B cell (primary cell): ENCODE results near the gene KCNH1. TPM values are rescaled to one million over a fixed set of nuclear protein-coding genes. Genes with fewer than 3 reads are reported as not detected.

ENCODE experiments used
- ATAC-seq: fragments of 200-7000 bp; cut with Tn5 transposase; one replicate; pipeline ENCODE4 v1.10.0; 2021; ENCODE audit warnings: low read depth, mild to moderate bottlenecking, moderate number of reproducible peaks, moderate library complexity
- CTCF ChIA-PET: fragments of 350-600 bp; sonication (Branson Sonifier 250); formaldehyde crosslinking; loops from one replicate; lab custom pipeline; 2021; ENCODE audit warnings: antibody characterized with exemption, inconsistent platforms; lab: Charles Lee
- POLR2A ChIA-PET: fragments of 350-600 bp; sonication (Branson Sonifier 250); formaldehyde crosslinking; loops from one replicate; lab custom pipeline; 2021; ENCODE audit warnings: antibody characterized with exemption; lab: Charles Lee
- DNase-seq: peaks from one replicate; pipeline ENCODE4 v3.0.0; 2013
- H2AFZ ChIP-seq: 2 replicates; pipeline ENCODE4 v1.6.1; 2012; ENCODE audit warnings: mild to moderate bottlenecking, low read depth, low read length; ENCODE audit not compliant: insufficient read depth, poor library complexity, severe bottlenecking
- H3K27ac ChIP-seq, 2 donors: 1 replicate in 1 of 2; 2 replicates in 1 of 2; pipeline ENCODE4 v1.5.1; 2012 to 2013; ENCODE audit warnings: low read length in 2 of 2, mild to moderate bottlenecking in 2 of 2, moderate library complexity in 1 of 2
- H3K27me3 ChIP-seq, 4 experiments: fragments of 200-600 bp in 1 of 4; sonication (generic) in 1 of 4; replicated peaks in 1 of 4; 1 replicate in 2 of 4; 2 replicates in 2 of 4; pipeline versions ENCODE4 v1.6.1 to v1.7.0; 2013 to 2016; ENCODE audit warnings: low read length in 3 of 4, mild to moderate bottlenecking in 2 of 4, mixed read lengths in 1 of 4, moderate library complexity in 1 of 4; ENCODE audit not compliant: insufficient read depth in 4 of 4, control insufficient read depth in 3 of 4; ENCODE audit errors: control extremely low read depth in 1 of 4
- H3K36me3 ChIP-seq, 2 experiments: replicated peaks in 1 of 2; 1 replicate in 1 of 2; 2 replicates in 1 of 2; pipeline versions ENCODE4 v1.6.1 to v1.7.1; 2013; ENCODE audit warnings: low read length in 1 of 2; ENCODE audit not compliant: insufficient read depth in 2 of 2, control insufficient read depth in 1 of 2; ENCODE audit errors: control extremely low read depth in 1 of 2, extremely low read depth in 1 of 2
- H3K4me1 ChIP-seq, 2 donors: fragments of 200-600 bp in 1 of 2; sonication (generic) in 1 of 2; 1 replicate in 1 of 2; 2 replicates in 1 of 2; pipeline versions ENCODE4 v1.5.1 to v1.6.1; 2013 to 2017; ENCODE audit warnings: low read length in 2 of 2; ENCODE audit not compliant: control insufficient read depth in 2 of 2, insufficient read depth in 2 of 2
- H3K4me2 ChIP-seq: replicated peaks from 2 replicates; pipeline ENCODE3; 2012; ENCODE audit warnings: mild to moderate bottlenecking, low read depth, low read length; ENCODE audit not compliant: poor library complexity, severe bottlenecking
- H3K4me3 ChIP-seq, 5 experiments: fragments of 200-600 bp in 1 of 5; sonication (generic) in 1 of 5; 1 replicate in 3 of 5; 2 replicates in 2 of 5; pipeline versions ENCODE4 v1.5.1 to v1.7.0; 2011 to 2016; ENCODE audit warnings: low read length in 4 of 5, mild to moderate bottlenecking in 4 of 5, low read depth in 2 of 5, control low read depth in 1 of 5, moderate library complexity in 1 of 5; ENCODE audit not compliant: insufficient read depth in 1 of 5; ENCODE audit errors: control extremely low read depth in 1 of 5, extremely low read depth in 1 of 5
- H3K79me2 ChIP-seq: fragments of 200-600 bp; sonication (generic); one replicate; pipeline ENCODE4 v1.6.0; 2016; ENCODE audit warnings: low read length; ENCODE audit not compliant: control insufficient read depth, insufficient read depth
- H3K9ac ChIP-seq: fragments of 200-600 bp; sonication (generic); 2 replicates; pipeline ENCODE4 v1.6.1; 2017; ENCODE audit warnings: mild to moderate bottlenecking, low read length, moderate library complexity
- H3K9me3 ChIP-seq, 3 donors: one replicate each; pipeline versions ENCODE4 v1.6.1 to v1.7.1; 2013; ENCODE audit warnings: low read length in 2 of 3; ENCODE audit not compliant: control insufficient read depth in 2 of 3, insufficient read depth in 1 of 3; ENCODE audit errors: control extremely low read depth in 1 of 3
- H4K20me1 ChIP-seq: 2 replicates; pipeline ENCODE4 v1.6.0; 2012; ENCODE audit warnings: mild to moderate bottlenecking, low read length; ENCODE audit not compliant: insufficient read depth, control insufficient read depth, poor library complexity, severe bottlenecking
- H3K27ac Mint-ChIP-seq: one replicate; pipeline ENCODE4 v1.8.0; 2021; ENCODE audit warnings: mixed read lengths
- H3K27me3 Mint-ChIP-seq: one replicate; pipeline ENCODE4 v1.8.0; 2021; ENCODE audit warnings: mixed read lengths
- H3K4me1 Mint-ChIP-seq: one replicate; pipeline ENCODE4 v1.8.0; 2021; ENCODE audit warnings: mixed read lengths
- H3K4me3 Mint-ChIP-seq: one replicate; pipeline ENCODE4 v1.8.0; 2021; ENCODE audit warnings: mixed read lengths
- H3K9me3 Mint-ChIP-seq: one replicate; pipeline ENCODE4 v1.8.0; 2022; ENCODE audit warnings: mixed read lengths; ENCODE audit not compliant: insufficient read depth
- EZH2 ChIP-seq: IDR thresholded peaks from 2 replicates; pipeline ENCODE4 v1.6.1; 2012; ENCODE audit warnings: borderline replicate concordance, low read depth, mild to moderate bottlenecking, moderate library complexity, low read length; ENCODE audit not compliant: insufficient read depth, poor library complexity, severe bottlenecking
- WGBS: methylation state at CpG from one replicate; pipeline ENCODE4 v1.1.5; 2013; ENCODE audit warnings: missing lambda C conversion rate; ENCODE audit not compliant: insufficient coverage; 5-methylcytosine and 5-hydroxymethylcytosine counted together
- intact Hi-C: fragments of 100-400 bp; cut with micrococcal nuclease; formaldehyde crosslinking; loops from one replicate; pipeline ENCODE4 v1.10.0; 2022
- polyA plus RNA-seq: library from polyadenylated mRNA; depleted of rRNA; stranded (reverse); fragments of >200 nt; gene quantifications from 2 replicates; pipeline ENCODE4 v1.2.3, GENCODE V29; 2012
- total RNA-seq, 2 donors: library from RNA; stranded (reverse); fragments of 120-200 nt in 1 of 2; gene quantifications; 1 replicate in 1 of 2; 2 replicates in 1 of 2; pipeline versions ENCODE4 v1.2.3 to v1.2.4, GENCODE V29; 2013 to 2022
- TF ChIP-seq, protein P1 (sequence below): fragments of 200-600 bp; IDR thresholded peaks from one replicate; pipeline ENCODE4 v1.8.0; 2022; ENCODE audit warnings: antibody characterized with exemption, mild to moderate bottlenecking

KCNH1 gene
- total and polyA plus RNA-seq, 2 donors (not counting 1 experiment from before 2014, with no cell fraction given) = not detected

DNA sequence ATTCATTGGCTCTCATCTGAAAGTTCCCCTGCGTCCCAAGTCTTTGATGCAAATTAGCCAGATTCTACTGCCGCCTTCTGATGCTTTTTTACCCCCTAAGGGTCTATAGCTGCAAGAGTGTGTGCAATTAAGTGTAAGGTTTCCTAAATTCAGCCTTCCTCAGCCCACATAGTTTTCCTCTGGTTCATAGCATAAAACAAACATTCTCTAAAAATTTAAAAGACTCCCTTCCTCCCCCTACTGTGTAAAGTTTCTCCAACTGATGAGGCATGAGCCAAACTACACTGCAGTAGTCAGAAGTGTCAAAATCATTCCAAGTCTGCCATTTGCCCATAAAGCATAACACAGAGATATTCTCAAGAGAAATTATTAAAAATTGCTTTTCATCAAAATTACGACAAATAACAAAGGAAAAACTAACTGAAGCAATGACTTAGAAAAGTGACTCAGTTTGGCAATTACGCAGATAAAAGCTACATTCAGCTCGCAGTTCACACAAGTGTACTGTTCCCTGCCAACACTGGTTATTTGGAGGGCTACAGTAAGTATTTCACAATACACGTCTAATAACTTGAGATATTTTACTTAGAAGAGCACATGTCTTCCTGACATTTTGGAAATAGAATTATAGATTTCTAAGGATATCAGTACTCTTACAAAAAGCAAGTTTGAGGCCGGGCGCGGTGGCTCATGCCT, 15.4 kb downstream of the KCNH1 start:
- 94% methylated on average over 6 of the region's 9 CpGs for WGBS
- H3K27me3 ChIP-seq = peaks cover 0 to 8% (median 2%) of the 10 kb centered on the region in 4 experiments
- no peak overlapping the region for H3K27ac ChIP-seq
- H3K9me3 Mint-ChIP-seq = no peaks in the 10 kb centered on the region
- ChIA-PET POLR2A (no interaction called here), CTCF (no interaction called here)
- no peaks in the 10 kb centered on the region for H3K79me2 ChIP-seq
- H3K27ac Mint-ChIP-seq = no peak overlapping the region
- no peaks in the 10 kb centered on the region for H4K20me1 ChIP-seq
- no peak for DNase-seq
- intact Hi-C loops = no loop called here
- no peaks in the 10 kb centered on the region for H3K9me3 ChIP-seq
- H3K4me1 ChIP-seq = no peaks in the 10 kb centered on the region
- H3K27me3 Mint-ChIP-seq = peaks cover 45% of the 10 kb centered on the region
- TF ChIP-seq, protein P1, sequence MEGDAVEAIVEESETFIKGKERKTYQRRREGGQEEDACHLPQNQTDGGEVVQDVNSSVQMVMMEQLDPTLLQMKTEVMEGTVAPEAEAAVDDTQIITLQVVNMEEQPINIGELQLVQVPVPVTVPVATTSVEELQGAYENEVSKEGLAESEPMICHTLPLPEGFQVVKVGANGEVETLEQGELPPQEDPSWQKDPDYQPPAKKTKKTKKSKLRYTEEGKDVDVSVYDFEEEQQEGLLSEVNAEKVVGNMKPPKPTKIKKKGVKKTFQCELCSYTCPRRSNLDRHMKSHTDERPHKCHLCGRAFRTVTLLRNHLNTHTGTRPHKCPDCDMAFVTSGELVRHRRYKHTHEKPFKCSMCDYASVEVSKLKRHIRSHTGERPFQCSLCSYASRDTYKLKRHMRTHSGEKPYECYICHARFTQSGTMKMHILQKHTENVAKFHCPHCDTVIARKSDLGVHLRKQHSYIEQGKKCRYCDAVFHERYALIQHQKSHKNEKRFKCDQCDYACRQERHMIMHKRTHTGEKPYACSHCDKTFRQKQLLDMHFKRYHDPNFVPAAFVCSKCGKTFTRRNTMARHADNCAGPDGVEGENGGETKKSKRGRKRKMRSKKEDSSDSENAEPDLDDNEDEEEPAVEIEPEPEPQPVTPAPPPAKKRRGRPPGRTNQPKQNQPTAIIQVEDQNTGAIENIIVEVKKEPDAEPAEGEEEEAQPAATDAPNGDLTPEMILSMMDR = no peak
- TF ChIP-seq EZH2 = no peak
- H3K4me1 Mint-ChIP-seq = no peaks in the 10 kb centered on the region
- no peak overlapping the region for H2AFZ ChIP-seq
- no peak for ATAC-seq
- no peak overlapping the region for H3K4me3 Mint-ChIP-seq
- H3K4me2 ChIP-seq = no peak overlapping the region
- no peak overlapping the region for H3K4me3 ChIP-seq
- no peak overlapping the region for H3K9ac ChIP-seq
- H3K36me3 ChIP-seq = no peaks in the 10 kb centered on the region

- Mint-ChIP-seq H3K27ac (no peak overlapping the region), H3K27me3 (peaks cover 32% of the 10 kb centered on the region), H3K4me1 (no peaks in the 10 kb centered on the region), H3K4me3 (no peak overlapping the region), H3K9me3 (peaks cover 4% of the 10 kb centered on the region)
- H4K20me1 ChIP-seq = no peaks in the 10 kb centered on the region
- TF ChIP-seq EZH2 = no peak
- TF ChIP-seq, protein P1 = no peak
- H3K27me3 ChIP-seq = peaks cover 0 to 6% (median 2%) of the 10 kb centered on the region in 4 experiments
- WGBS = no CpG with 5 or more reads among the region's 6 CpGs
- no peak overlapping the region for H2AFZ ChIP-seq
- H3K9ac ChIP-seq = no peak overlapping the region
- no peak overlapping the region for H3K4me2 ChIP-seq
- H3K9me3 ChIP-seq = peaks cover 0 to 5% (median 0%) of the 10 kb centered on the region in 3 donors
- no peaks in the 10 kb centered on the region for H3K79me2 ChIP-seq
- DNase-seq = no peak
- no peaks in the 10 kb centered on the region for H3K4me1 ChIP-seq
- ATAC-seq = no peak
- no peaks in the 10 kb centered on the region for H3K36me3 ChIP-seq
- intact Hi-C loops = no loop called here
- no peak overlapping the region for H3K4me3 ChIP-seq
- ChIA-PET POLR2A (no interaction called here), CTCF (no interaction called here)
- H3K27ac ChIP-seq = no peak overlapping the region
These were observed 19.5 kb downstream of the KCNH1 start for GRCh38 chr1:211114446-211114845.
